ENCODE data around the gene ZBTB4.

ZBTB4 gene

DNA sequence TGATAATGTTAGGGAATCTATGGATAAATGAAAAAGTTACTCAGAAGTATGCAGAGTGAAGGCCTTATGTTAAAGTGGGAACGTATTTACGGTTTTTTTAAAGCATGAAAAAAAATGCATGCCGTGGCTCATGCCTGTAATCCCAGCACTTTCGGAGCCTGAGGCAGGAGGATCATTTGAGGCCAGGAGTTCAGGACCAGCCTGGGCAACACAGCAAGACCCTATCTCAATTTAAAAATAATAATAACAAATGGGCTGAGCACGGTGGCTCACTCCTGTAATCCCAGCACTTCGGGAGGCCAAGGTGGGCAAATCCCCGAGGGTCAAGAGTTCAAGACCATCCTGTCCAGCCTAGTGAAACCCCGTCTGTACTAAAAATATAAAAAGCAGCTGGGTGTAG lies 10.7 kb upstream of the ZBTB4 start:
- no peak for DNase-seq (ENCODE audit: low read depth in 1 of 2, low spot score in 1 of 2)
- Histone ChIP-seq H3K4me3 (replicated peaks; ENCODE audit: insufficient read depth, low read length) (no peak overlapping the region), H3K27me3 (ENCODE audit: insufficient read depth, poor library complexity, severe bottlenecking) (no peaks in the 10 kb centered on the region), H3K27ac (replicated peaks) (no peak overlapping the region)
- no peak for TF ChIP-seq POLR2AphosphoS5 (IDR thresholded peaks at IDR 0.05; ENCODE audit: low read depth)
- TF ChIP-seq SPI1 (IDR thresholded peaks at IDR 0.05; ENCODE audit: borderline replicate concordance, low read depth), result no peak
- TF ChIP-seq, protein P1, sequence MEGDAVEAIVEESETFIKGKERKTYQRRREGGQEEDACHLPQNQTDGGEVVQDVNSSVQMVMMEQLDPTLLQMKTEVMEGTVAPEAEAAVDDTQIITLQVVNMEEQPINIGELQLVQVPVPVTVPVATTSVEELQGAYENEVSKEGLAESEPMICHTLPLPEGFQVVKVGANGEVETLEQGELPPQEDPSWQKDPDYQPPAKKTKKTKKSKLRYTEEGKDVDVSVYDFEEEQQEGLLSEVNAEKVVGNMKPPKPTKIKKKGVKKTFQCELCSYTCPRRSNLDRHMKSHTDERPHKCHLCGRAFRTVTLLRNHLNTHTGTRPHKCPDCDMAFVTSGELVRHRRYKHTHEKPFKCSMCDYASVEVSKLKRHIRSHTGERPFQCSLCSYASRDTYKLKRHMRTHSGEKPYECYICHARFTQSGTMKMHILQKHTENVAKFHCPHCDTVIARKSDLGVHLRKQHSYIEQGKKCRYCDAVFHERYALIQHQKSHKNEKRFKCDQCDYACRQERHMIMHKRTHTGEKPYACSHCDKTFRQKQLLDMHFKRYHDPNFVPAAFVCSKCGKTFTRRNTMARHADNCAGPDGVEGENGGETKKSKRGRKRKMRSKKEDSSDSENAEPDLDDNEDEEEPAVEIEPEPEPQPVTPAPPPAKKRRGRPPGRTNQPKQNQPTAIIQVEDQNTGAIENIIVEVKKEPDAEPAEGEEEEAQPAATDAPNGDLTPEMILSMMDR (IDR thresholded peaks at IDR 0.05; ENCODE audit: insufficient read depth, low read length), result no peak
- TF ChIP-seq, protein P2, sequence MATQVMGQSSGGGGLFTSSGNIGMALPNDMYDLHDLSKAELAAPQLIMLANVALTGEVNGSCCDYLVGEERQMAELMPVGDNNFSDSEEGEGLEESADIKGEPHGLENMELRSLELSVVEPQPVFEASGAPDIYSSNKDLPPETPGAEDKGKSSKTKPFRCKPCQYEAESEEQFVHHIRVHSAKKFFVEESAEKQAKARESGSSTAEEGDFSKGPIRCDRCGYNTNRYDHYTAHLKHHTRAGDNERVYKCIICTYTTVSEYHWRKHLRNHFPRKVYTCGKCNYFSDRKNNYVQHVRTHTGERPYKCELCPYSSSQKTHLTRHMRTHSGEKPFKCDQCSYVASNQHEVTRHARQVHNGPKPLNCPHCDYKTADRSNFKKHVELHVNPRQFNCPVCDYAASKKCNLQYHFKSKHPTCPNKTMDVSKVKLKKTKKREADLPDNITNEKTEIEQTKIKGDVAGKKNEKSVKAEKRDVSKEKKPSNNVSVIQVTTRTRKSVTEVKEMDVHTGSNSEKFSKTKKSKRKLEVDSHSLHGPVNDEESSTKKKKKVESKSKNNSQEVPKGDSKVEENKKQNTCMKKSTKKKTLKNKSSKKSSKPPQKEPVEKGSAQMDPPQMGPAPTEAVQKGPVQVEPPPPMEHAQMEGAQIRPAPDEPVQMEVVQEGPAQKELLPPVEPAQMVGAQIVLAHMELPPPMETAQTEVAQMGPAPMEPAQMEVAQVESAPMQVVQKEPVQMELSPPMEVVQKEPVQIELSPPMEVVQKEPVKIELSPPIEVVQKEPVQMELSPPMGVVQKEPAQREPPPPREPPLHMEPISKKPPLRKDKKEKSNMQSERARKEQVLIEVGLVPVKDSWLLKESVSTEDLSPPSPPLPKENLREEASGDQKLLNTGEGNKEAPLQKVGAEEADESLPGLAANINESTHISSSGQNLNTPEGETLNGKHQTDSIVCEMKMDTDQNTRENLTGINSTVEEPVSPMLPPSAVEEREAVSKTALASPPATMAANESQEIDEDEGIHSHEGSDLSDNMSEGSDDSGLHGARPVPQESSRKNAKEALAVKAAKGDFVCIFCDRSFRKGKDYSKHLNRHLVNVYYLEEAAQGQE (IDR thresholded peaks at IDR 0.05; ENCODE audit: insufficient replicate concordance, low read depth), result no peak
- no peak for TF ChIP-seq GABPA (IDR thresholded peaks at IDR 0.05; ENCODE audit: low read depth)

DNA sequence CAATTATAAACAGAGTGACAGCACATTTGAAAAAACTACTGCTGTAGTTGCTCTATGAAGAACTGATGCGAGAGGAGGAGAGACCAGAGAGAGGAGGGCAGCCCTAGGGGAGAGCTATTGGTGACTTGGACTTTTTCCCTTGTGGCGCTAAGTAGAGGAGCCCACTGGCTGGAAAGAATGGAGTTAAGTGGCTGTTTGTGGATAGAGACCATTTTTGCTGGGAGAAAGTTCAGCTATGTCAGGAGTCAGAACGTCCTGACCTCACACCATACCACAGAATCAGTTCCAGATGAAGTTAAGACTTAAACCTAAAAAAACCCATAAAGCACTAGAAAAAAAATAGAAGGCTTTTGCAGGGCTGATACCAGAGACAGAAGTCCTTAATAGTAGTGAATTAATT lies 6.8 kb upstream of the ZBTB4 start:
- H3K27me3 ChIP-seq (ENCODE audit: insufficient read depth, poor library complexity, severe bottlenecking), result no peaks in the 10 kb centered on the region
- TF ChIP-seq, protein P1 (IDR thresholded peaks at IDR 0.05; ENCODE audit: insufficient read depth, low read length), result no peak
- TF ChIP-seq, protein P2 (IDR thresholded peaks at IDR 0.05; ENCODE audit: insufficient replicate concordance, low read depth), result no peak
- no peak for TF ChIP-seq SPI1 (IDR thresholded peaks at IDR 0.05; ENCODE audit: borderline replicate concordance, low read depth)
- TF ChIP-seq GABPA (IDR thresholded peaks at IDR 0.05; ENCODE audit: low read depth), result no peak
- no peak overlapping the region for H3K27ac ChIP-seq (replicated peaks)
- H3K4me3 ChIP-seq (replicated peaks; ENCODE audit: insufficient read depth, low read length), result peak overlapping the region; percentile 55
- no peak for DNase-seq (ENCODE audit: low read depth in 1 of 2, low spot score in 1 of 2)

DNA sequence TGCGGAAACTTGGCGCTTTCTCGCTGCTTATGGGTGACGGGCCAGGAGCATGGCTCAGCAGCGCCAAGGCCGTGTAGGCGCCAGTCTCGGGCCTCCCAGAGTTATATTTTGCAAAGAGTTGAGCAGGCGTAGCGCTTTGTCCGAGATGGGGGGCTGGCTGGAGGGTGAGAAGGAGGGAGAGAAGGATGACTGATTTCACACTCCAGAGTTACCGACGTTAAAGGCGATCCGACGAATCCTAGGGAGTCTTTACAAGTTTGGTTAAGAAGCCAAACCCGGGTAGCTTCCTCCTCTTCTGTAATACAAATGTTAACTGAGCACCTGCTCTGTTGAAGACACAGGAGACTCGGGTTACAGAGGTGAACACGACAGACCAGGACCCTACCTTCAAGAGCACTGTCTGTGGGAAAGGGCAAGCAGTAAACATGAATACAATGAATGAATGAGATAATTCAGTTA lies 5.5 kb upstream of the ZBTB4 start:
- TF ChIP-seq, protein P1 (IDR thresholded peaks at IDR 0.05; ENCODE audit: insufficient read depth, low read length), result no peak
- TF ChIP-seq GABPA (IDR thresholded peaks at IDR 0.05; ENCODE audit: low read depth), result no peak
- TF ChIP-seq, protein P2 (IDR thresholded peaks at IDR 0.05; ENCODE audit: insufficient replicate concordance, low read depth), result no peak
- Histone ChIP-seq H3K27ac (replicated peaks) (peak overlapping the region; percentile 100), H3K4me3 (replicated peaks; ENCODE audit: insufficient read depth, low read length) (peak overlapping the region; percentile 55), H3K27me3 (ENCODE audit: insufficient read depth, poor library complexity, severe bottlenecking) (no peaks in the 10 kb centered on the region)
- DNase-seq (ENCODE audit: low read depth in 1 of 2, low spot score in 1 of 2), result no peak

All from HL-60 (cell line).